Mammary epithelial cell (primary cell): ENCODE results near the gene DTX1.

Experiments used
- EZH2 ChIP-seq: IDR thresholded peaks from 2 replicates; pipeline ENCODE4 v1.6.1; 2012; ENCODE audit warnings: low read length, inconsistent platforms, borderline replicate concordance
- TF ChIP-seq, protein P1 (sequence below), 2 donors: IDR thresholded peaks in 1 of 2; conservative IDR thresholded peaks in 1 of 2; 2 replicates each; pipeline ENCODE4 v1.5.1; 2011 to 2012; ENCODE audit warnings: inconsistent platforms in 2 of 2, low read length in 2 of 2, mild to moderate bottlenecking in 2 of 2, control low read depth in 1 of 2, low read depth in 1 of 2; ENCODE audit not compliant: insufficient read depth in 1 of 2; ENCODE audit errors: extremely low read depth in 1 of 2

DNA sequence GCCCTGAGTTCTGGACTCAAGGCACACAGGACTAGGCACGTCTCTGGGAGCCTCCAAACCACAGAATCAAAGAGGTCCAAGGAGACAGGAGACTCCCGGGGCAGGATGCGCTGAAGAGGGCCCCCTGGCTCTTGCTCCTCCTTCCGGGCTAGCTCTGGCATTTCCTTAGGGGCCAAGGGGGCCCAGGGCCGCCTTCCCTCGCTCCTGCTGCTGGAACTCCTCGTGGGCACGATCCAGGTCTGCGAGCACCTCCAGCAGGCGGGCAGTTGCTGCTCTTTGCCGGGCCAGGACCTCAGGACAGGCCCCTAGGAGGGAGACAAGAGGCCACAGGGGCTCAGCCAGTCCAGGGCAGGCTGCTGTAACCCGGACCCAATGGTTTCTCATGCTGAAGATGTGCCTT, 43.2 kb downstream of the DTX1 start:
- TF ChIP-seq, protein P1, sequence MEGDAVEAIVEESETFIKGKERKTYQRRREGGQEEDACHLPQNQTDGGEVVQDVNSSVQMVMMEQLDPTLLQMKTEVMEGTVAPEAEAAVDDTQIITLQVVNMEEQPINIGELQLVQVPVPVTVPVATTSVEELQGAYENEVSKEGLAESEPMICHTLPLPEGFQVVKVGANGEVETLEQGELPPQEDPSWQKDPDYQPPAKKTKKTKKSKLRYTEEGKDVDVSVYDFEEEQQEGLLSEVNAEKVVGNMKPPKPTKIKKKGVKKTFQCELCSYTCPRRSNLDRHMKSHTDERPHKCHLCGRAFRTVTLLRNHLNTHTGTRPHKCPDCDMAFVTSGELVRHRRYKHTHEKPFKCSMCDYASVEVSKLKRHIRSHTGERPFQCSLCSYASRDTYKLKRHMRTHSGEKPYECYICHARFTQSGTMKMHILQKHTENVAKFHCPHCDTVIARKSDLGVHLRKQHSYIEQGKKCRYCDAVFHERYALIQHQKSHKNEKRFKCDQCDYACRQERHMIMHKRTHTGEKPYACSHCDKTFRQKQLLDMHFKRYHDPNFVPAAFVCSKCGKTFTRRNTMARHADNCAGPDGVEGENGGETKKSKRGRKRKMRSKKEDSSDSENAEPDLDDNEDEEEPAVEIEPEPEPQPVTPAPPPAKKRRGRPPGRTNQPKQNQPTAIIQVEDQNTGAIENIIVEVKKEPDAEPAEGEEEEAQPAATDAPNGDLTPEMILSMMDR (conservative IDR thresholded peaks at IDR 0.05 in 1 of 2, IDR thresholded peaks at IDR 0.05 in 1 of 2; ENCODE audit: extremely low read depth in 1 of 2, insufficient read depth in 1 of 2, low read depth in 1 of 2, low read length in 2 of 2) = no peak
- TF ChIP-seq EZH2 = no peak
